IMR-90 (cell line): Measurements from ENCODE around the gene COPS9. TPM values are rescaled to one million over a fixed set of nuclear protein-coding genes. Genes with fewer than 3 reads are reported as not detected.

ENCODE experiments used
- ATAC-seq: fragments of 200-7000 bp; cut with Tn5 transposase; 2 replicates; pipeline ENCODE4 v1.9.1; 2020; ENCODE audit warnings: low read depth, mild to moderate bottlenecking, moderate library complexity
- BruUV-seq: library from RNA; stranded (reverse); fragments of 400-500 nt; replicated peaks from 2 replicates; lab custom pipeline; 2021; lab: Mats Ljungman, UMichigan
- CTCF ChIA-PET: fragments of 300-600 bp; formaldehyde crosslinking; extraction: SDS; loops from one replicate; lab custom pipeline; 2021; ENCODE audit warnings: antibody characterized with exemption; lab: Yijun Ruan, JAX
- POLR2A ChIA-PET: fragments of 300-600 bp; sonication (Branson Sonifier 250); formaldehyde crosslinking; loops from one replicate; lab custom pipeline; 2022; ENCODE audit warnings: antibody characterized with exemption; ENCODE audit not compliant: unreplicated experiment; lab: Charles Lee
- DNase-seq: peaks from one replicate; pipeline ENCODE4 v3.0.0; 2013
- H2AFZ ChIP-seq: replicated peaks from 2 replicates; pipeline ENCODE3; 2013; ENCODE audit warnings: low read length, mild to moderate bottlenecking; ENCODE audit not compliant: poor library complexity
- H2AK5ac ChIP-seq: 2 replicates; pipeline ENCODE4 v1.6.1; 2013; ENCODE audit warnings: low read depth, low read length, inconsistent platforms
- H2AK9ac ChIP-seq: replicated peaks from 2 replicates; pipeline ENCODE3; 2013; ENCODE audit warnings: mild to moderate bottlenecking, low read depth, low read length, moderate library complexity; ENCODE audit not compliant: poor library complexity
- H2BK120ac ChIP-seq: 2 replicates; pipeline ENCODE4 v1.6.1; 2013; ENCODE audit warnings: low read depth, low read length, inconsistent platforms
- H2BK15ac ChIP-seq: 3 replicates; pipeline ENCODE4 v1.6.1; 2013; ENCODE audit warnings: low read depth, low read length, inconsistent platforms
- H2BK20ac ChIP-seq: 2 replicates; pipeline ENCODE4 v1.6.1; 2013; ENCODE audit warnings: low read depth, mild to moderate bottlenecking, inconsistent platforms, low read length, moderate library complexity
- H2BK5ac ChIP-seq: 2 replicates; pipeline ENCODE4 v1.6.1; 2013; ENCODE audit warnings: mild to moderate bottlenecking, low read depth, low read length, inconsistent platforms; ENCODE audit not compliant: poor library complexity, severe bottlenecking
- H3K14ac ChIP-seq: replicated peaks from 2 replicates; pipeline ENCODE4 v1.6.1; 2013; ENCODE audit warnings: low read depth, low read length, inconsistent platforms
- H3K18ac ChIP-seq: 2 replicates; pipeline ENCODE4 v1.6.1; 2013; ENCODE audit warnings: low read depth, low read length, control low read depth
- H3K23ac ChIP-seq: 2 replicates; pipeline ENCODE4 v1.6.1; 2013; ENCODE audit warnings: low read depth, low read length, inconsistent platforms
- H3K27ac ChIP-seq: 2 replicates; pipeline ENCODE4 v1.5.1; 2013; ENCODE audit warnings: mild to moderate bottlenecking, control low read depth, low read length; ENCODE audit not compliant: insufficient read depth
- H3K27me3 ChIP-seq: 2 replicates; pipeline ENCODE4 v1.6.1; 2013; ENCODE audit warnings: low read length; ENCODE audit not compliant: control insufficient read depth, insufficient read depth
- H3K36me3 ChIP-seq: 2 replicates; pipeline ENCODE4 v1.6.1; 2013; ENCODE audit warnings: low read length, mixed read lengths; ENCODE audit not compliant: control insufficient read depth, insufficient read depth
- H3K4ac ChIP-seq: 2 replicates; pipeline ENCODE4 v1.6.1; 2013; ENCODE audit warnings: low read depth, low read length, inconsistent platforms
- H3K4me1 ChIP-seq: 2 replicates; pipeline ENCODE4 v1.6.1; 2013; ENCODE audit warnings: low read length, mixed read lengths; ENCODE audit not compliant: control insufficient read depth, insufficient read depth
- H3K4me2 ChIP-seq: 2 replicates; pipeline ENCODE4 v1.6.1; 2013; ENCODE audit warnings: low read depth, mild to moderate bottlenecking, control low read depth, low read length, moderate library complexity
- H3K4me3 ChIP-seq: 2 replicates; pipeline ENCODE4 v1.5.1; 2013; ENCODE audit warnings: low read depth, mild to moderate bottlenecking, control low read depth, low read length, moderate library complexity; ENCODE audit not compliant: insufficient read depth
- H3K56ac ChIP-seq: 2 replicates; pipeline ENCODE4 v1.6.1; 2013; ENCODE audit warnings: low read length, inconsistent platforms; ENCODE audit not compliant: insufficient read depth; ENCODE audit errors: extremely low read depth
- H3K79me1 ChIP-seq, 2 experiments: 2 replicates each; pipeline ENCODE4 v1.6.1; 2013; ENCODE audit warnings: low read length in 2 of 2, inconsistent platforms in 1 of 2, low read depth in 1 of 2
- H3K9ac ChIP-seq: 2 replicates; pipeline ENCODE4 v1.6.1; 2013; ENCODE audit warnings: low read depth, low read length, control low read depth
- H3K9me1 ChIP-seq: 2 replicates; pipeline ENCODE4 v1.6.1; 2013; ENCODE audit warnings: low read length, inconsistent platforms; ENCODE audit not compliant: insufficient read depth
- H3K9me3 ChIP-seq: 2 replicates; pipeline ENCODE4 v1.6.1; 2013; ENCODE audit warnings: low read length; ENCODE audit not compliant: control insufficient read depth, insufficient read depth
- H4K20me1 ChIP-seq: 2 replicates; pipeline ENCODE4 v1.6.1; 2013; ENCODE audit warnings: low read length, inconsistent platforms; ENCODE audit not compliant: insufficient read depth
- H4K5ac ChIP-seq: 2 replicates; pipeline ENCODE4 v1.6.1; 2013; ENCODE audit warnings: mild to moderate bottlenecking, low read depth, low read length, control low read depth
- H4K8ac ChIP-seq, 2 experiments: 2 replicates each; pipeline ENCODE4 v1.6.1; 2013; ENCODE audit warnings: low read depth in 2 of 2, low read length in 2 of 2, control low read depth in 1 of 2, inconsistent platforms in 1 of 2
- H4K91ac ChIP-seq: 2 replicates; pipeline ENCODE4 v1.6.1; 2013; ENCODE audit warnings: low read depth, low read length, inconsistent platforms; ENCODE audit not compliant: insufficient read depth
- CEBPB ChIP-seq: IDR thresholded peaks from 2 replicates; pipeline ENCODE4 v1.6.1; 2012; ENCODE audit warnings: low read depth, low read length, improper control_type of control experiment
- POLR2A ChIP-seq: IDR thresholded peaks from 2 replicates; pipeline ENCODE4 v1.6.1; 2012; ENCODE audit warnings: mild to moderate bottlenecking, low read depth, low read length
- WGBS, 2 experiments: methylation state at CpG; one replicate each; pipeline versions ENCODE4 v1.1.5 to v1.1.7; 2013; ENCODE audit warnings: missing lambda C conversion rate in 2 of 2; ENCODE audit not compliant: insufficient read length in 1 of 2; ENCODE audit errors: extremely low coverage in 2 of 2; 5-methylcytosine and 5-hydroxymethylcytosine counted together
- dilution Hi-C: fragments of 300-500 bp; cut with HindIII; formaldehyde crosslinking; loops from one replicate; pipeline ENCODE4 v1.14.3; 2018; ENCODE audit warnings: low sequenced_read_pairs; ENCODE audit not compliant: unreplicated experiment
- in situ Hi-C: fragments of 300-500 bp; cut with MboI; formaldehyde crosslinking; loops from 3 replicates; pipeline ENCODE4 v1.14.3; 2019; ENCODE audit warnings: low sequenced_read_pairs, inconsistent platforms, mixed read lengths
- intact Hi-C: fragments of 100-400 bp; cut with micrococcal nuclease; formaldehyde crosslinking; loops from 2 replicates; pipeline ENCODE4 v1.10.0; 2022
- polyA plus RNA-seq, 3 experiments: library from polyadenylated mRNA; depleted of rRNA; stranded (reverse); fragments of >200 nt; gene quantifications; 2 replicates each; pipeline ENCODE4 v1.2.3, GENCODE V29; 2012; ENCODE audit warnings: low replicate concordance in 1 of 3
- total RNA-seq: library from RNA; depleted of rRNA; stranded (reverse); fragments of >200 nt; gene quantifications from 2 replicates; pipeline ENCODE4 v1.2.3, GENCODE V29; 2012

Gene COPS9
- total and polyA plus RNA-seq, 2 of the 4 experiments (the other 2 are of a cell fraction), result 85.9 to 309 TPM

- in situ Hi-C loops, result no loop called here
- Histone ChIP-seq H3K4me2 (no peak overlapping the region), H2BK5ac (no peak overlapping the region), H3K27me3 (peaks cover 40% of the 10 kb centered on the region), H3K27ac (no peak overlapping the region), H3K23ac (no peak overlapping the region), H2AK5ac (no peak overlapping the region), H3K9ac (no peak overlapping the region), H4K20me1 (peaks cover 4% of the 10 kb centered on the region; the same call in 1 of the 2 replicates), H3K9me1 (peaks cover 6% of the 10 kb centered on the region; the same call in 1 of the 2 replicates), H3K14ac (no peak overlapping the region), H3K4ac (no peak overlapping the region), H3K4me1 (no peaks in the 10 kb centered on the region), H4K91ac (no peak overlapping the region), H3K9me3 (0 out of 2 replicates have a peak, but pooled peaks cover 1% of the 10 kb centered on the region), H2BK15ac (no peak overlapping the region), H2AFZ (no peak overlapping the region), H3K18ac (no peak overlapping the region), H3K4me3 (no peak overlapping the region), H4K5ac (no peak overlapping the region), H3K79me1 (no peaks in the 10 kb centered on the region), H4K8ac (no peak overlapping the region), H3K56ac (no peak overlapping the region), H2AK9ac (no peak overlapping the region), H3K36me3 (no peaks in the 10 kb centered on the region), H2BK120ac (no peak overlapping the region), H2BK20ac (no peak overlapping the region)
- ChIA-PET CTCF (interaction anchor here (1.0 kb wide), 1 partner anchor 363 kb away, joined by 3 read pairs; no protein-coding TSS in a partner anchor), POLR2A (no interaction called here)
- intact Hi-C loops, result no loop called here
- WGBS, 2 experiments, result no CpG with 5 or more reads among the region's 15 CpGs
- dilution Hi-C loops, result no loop called here
- ATAC-seq (no peak), DNase-seq (no peak)
- TF ChIP-seq POLR2A (no peak), CEBPB (no peak)
- BruUV-seq, result no TSS peak
Observed at GRCh38 chr2:240151477-240152031, 15.4 kb upstream of the COPS9 start.
